HUDEP-2 (cell line): Measurements from ENCODE around the gene VASH1.
A peak's percentile ranks its signal among the peaks of the same experiment; 100 is the strongest.
"Not testable (repeated sequence)": the region's sequence is repeated elsewhere in the genome, so short reads cannot be mapped to it uniquely, and the experiment has no call there.

Source experiments
- DNase-seq, 76 experiments: peaks; one replicate each; lab custom pipeline; 2025; ENCODE audit not compliant: unreplicated experiment in 76 of 76; lab: John Stamatoyannopoulos, UW

The VASH1 gene

DNA sequence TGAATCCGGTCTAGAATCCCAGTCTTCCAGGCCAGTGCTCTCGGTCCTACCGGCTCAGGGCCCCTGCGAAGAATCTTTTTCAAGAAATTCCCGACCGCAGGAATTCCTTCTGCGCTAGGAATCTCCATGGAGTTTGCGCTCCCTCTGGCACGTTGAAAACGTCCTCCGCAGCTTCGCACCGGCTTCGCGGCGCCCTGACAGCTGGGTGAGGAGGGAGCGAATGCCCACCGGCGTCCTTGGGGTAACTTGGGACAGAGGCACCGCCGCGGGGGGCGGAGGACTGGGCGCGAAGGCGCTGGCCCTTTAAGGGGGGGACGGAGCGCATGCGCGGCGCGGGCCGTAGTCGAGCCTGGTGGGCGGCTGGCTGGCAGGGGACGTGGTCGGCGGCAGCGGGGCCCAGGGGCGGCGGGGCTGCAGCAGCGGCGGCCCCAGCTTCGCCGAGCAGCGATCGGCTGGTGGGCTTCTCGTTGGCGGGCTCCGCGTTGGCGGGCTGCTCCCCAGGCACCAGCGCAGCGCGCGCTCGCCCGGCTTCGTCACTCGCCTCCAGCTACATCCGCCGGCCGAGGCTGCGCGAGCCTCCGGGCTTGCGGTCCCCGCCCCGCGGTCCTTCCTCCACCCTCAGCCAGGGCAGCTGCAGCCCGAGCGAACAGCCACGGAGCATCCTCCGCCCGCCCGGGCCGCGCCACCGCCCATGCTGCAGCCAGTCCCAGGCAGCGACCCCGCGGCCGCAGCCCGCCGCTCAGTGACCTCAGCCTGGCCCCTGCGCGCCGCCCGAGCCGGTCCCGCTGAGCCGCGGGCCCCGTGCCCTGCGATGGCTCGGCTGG is at the start of gene VASH1:
Gene VASH1 (plus strand): TSS at position 333 of the 824 bp plus-strand sequence. CDS start 1,354 bp downstream, outside the sequence.
- peak in 9 of 76 experiments; percentile 7 to 44 (median 14) for DNase-seq

GRCh38 chr14:76713121-76713520 is 48.1 kb upstream of the VASH1 start:
- DNase-seq = no peak

DNA sequence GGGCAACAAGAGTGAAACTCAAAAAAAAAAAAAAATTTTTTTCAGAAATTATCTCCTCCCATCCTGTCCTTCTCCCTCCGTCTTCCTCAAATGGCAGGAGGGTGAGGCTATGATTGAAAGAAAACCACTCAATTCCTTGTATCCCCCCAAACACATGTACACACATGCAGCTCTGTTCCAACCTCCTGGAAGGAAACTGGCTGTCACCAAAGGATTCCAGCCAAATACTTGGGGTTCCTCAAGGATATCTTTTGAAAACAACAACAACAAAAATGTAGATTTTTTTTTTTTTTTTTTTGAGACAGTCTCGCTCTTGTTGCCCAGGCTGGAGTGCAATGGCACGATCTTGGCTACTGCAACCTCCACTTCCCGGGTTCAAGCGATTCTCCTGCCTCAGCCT is 46.8 kb upstream of the VASH1 start:
- DNase-seq = no peak

- peak in 39 of 76 experiments; percentile 2 to 68 (median 29) for DNase-seq
Observed at GRCh38 chr14:76715101-76715500, 46.2 kb upstream of the VASH1 start.

- DNase-seq = peak in 2 of 76 experiments; percentile 31 to 41
Observed at GRCh38 chr14:76715511-76716081, 45.7 kb upstream of the VASH1 start.

DNA sequence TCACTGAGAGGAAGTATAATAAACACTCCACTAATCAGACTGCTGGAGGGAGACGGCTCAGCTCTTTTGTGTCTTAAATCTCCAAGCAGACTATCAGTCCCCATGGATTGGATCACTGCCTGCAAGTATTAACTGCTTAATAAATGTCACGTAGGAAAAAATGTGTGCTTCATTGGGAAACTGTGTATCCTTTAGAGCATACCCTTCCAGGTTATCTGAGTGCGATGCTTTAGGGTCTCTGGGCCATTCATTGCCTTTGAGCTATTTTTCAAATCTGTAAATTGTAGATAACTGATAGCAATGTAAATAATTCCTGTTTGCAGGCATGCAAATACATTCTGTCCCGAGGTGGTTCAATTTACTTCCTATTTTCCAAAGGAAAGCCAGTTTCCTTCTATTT is 45.0 kb upstream of the VASH1 start:
- DNase-seq = no peak

DNA sequence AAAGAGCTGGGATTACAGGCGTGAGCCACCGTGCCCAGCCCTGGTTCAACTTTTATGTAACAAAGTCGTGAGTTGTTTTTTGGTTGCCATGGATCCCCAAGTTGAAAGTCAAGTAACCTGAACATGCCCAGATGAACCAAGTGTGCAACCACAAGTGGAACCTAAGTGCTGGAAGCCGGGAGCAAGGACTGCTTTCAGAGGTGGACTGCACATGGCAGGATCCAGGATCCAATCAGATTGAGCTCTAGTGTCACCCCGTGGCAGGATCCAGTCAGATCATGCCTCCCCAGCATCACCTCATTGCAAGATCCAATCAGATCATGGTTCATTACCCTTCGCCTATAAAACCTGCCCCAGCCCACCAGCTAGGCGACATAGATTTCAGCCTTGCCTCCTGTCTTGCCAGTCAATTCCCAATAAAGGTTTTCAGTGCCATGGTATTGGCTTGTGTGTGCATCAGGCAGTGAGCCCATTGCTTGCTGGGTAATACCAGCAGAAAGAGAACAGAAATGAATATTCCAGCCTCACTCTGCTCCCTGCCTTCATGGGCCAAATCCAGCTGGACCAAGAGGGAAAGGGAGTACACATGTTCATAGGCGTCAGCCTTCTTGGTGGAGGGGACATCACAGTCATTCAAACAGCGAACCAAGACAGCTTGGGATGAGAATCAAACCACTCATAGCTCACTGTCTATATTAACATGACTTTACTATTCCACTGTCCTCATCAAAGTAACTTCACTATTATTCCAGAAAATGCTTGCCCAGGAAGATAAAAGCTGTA is 43.6 kb upstream of the VASH1 start:
- DNase-seq = no peak

DNA sequence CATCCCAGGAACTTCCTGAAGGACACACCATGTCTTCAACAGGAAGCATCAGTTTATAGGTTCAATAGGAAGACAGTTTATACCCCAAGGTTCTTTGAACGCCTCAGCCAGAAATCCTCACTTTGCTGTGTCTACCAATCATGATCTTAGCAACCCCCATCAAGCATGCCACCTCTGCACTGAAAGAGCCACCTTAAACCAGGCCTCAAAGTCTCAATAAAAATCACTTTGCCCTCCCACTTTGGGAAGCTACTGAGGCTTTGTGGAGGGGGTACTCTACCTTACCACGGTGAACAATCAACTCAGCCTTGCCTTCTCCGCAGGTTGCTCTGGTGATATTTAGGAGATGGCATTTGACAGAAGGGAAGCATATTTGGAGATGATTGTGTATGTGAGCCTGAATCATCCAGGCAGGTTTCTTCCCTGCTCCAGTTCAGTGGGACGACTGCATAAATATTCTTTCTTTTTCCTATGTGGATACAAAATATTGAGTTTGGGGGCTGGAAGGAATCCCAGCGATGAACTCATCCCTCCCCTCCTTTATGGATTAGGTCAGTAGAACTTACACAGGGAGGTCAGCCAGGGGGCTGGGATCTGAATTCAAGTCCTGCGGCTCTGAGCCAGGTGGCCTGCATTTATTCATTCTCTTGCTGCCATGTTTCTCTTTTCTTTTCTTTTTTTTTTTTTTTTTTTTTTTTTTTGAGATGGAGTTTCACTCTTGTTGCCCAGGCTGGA is 42.8 kb upstream of the VASH1 start:
- DNase-seq = no peak

GRCh38 chr14:76719666-76720065 is 41.6 kb upstream of the VASH1 start:
- DNase-seq = no peak

GRCh38 chr14:76720382-76720813 is 40.9 kb upstream of the VASH1 start:
- no peak for DNase-seq

GRCh38 chr14:76721506-76721905 is 39.8 kb upstream of the VASH1 start:
- DNase-seq = not testable (repeated sequence)

DNA sequence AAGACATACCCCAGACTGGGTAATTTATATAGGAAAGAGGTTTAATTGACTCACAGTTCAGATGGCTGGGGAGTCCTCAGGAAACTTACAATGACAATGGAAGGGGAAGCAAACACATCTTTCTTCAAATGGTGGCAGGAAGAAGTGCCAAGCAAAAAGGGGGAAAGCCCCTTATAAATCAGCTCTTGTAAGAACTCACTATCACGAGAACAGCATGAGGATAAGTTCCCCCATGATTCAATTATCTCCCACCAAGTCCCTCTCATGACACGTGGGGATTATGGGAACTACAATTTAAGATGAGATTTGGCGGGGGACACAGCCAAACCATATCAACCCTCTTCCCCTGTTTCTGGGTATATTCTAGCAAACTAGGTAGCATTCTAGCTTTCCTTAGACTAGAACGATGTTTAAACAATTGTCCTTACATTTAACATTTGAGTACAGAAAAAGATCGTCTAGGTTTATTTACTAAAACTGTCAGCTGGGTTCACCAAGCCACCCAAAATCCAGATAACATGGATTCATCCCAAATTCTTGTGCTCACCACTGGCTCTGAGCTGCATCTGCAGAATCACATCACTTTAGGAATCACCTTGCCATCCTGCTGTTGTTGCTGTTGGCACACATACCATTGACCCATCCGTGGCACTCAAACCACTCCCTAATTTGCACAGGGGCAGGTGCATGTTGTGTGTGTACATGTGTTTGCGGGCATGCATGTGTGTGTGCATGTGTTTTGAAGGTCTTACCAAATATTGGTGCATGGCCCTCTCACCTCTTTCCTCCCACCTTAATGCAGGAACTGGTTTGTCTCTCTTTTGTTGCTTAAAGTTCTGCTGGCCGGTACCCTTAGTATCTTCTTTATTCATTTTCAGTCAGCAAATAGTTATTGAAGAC is 36.4 kb upstream of the VASH1 start:
- DNase-seq = no peak

DNA sequence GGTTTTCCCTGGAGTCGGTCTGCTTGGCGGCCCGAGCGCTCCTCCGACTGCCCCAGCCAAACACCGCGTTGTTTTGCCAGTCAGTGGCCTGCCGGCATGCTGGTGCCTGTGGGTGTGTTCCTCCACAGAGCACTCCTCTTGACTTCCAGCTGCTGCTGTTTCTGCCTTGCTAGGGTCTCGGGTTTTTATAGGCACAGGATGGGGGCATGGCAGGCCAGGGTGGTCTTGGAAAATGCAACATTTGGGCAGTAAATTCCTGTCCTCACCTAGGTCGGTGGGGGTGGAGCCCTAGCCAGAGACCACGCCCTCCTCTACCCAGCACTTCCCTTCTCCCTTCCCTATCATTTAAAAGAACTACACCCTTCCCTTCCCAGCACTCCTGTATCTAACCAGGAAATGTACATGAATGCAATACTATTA is 34.7 kb upstream of the VASH1 start:
- no peak for DNase-seq

GRCh38 chr14:76727384-76727783 is 33.9 kb upstream of the VASH1 start:
- DNase-seq = no peak

GRCh38 chr14:76727901-76728300 is 33.4 kb upstream of the VASH1 start:
- no peak for DNase-seq

DNA sequence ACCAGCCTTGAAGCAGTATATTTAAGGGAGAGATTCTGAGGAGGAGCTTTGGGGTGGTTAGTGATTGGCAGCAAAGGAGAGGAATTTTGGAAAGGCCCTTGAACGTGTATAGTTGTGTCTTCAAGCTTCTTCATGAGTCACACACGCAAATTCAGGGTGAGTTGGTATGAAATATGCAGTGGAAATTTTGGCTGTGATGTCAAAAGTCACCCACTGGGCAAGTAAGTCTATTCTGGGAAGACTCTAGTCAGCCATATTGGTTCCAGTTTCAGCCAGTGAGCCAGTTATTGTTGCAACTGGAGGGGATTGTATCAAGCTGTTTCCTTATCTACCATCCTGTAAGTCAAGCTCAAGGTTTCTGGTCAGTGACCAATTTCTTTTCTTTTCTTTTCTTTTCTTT is 32.0 kb upstream of the VASH1 start:
- no peak for DNase-seq

DNA sequence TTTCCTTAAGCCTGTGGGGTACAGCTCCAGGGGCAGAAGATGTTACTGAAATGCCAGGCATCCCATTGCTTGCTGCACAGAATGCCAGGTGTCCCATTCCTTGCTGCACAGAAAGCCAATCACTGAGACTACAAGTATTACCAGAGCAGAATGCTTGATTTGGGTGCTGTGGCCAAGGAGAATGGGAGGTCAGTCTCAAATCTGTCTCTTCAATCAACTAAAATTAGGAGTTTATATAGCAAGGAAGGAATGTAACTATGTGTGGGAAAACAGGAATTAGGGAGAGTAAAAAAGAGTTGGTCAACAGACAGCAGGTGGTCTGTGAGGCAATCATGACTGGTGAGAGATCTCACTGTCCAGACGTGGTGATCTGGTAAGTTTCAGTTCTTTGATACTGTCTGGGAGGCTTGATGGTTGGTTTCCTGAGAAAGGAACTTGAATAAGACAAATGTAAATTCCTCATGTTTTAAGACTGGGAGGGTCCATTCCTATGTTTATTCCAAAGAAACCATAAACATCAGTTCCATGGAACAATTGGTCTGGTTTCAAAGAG is 31.2 kb upstream of the VASH1 start:
- DNase-seq = no peak

DNA sequence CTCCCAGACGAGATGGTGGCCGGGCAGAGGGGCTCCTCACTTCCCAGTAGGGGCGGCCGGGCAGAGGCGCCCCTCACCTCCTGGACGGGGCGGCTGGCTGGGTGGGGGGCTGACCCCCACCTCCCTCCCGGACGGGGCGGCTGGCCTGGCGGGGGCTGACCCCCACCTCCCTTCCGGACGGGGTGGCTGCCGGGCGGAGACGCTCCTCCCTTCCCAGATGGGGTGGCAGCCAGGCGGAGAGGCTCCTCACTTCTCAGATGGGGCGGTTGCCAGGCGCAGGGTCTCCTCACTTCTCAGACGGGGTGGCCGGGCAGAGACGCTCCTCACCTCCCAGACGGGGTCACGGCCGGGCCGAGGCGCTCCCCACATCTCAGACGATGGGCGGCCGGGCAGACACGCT is 26.8 kb upstream of the VASH1 start:
- DNase-seq = not testable (repeated sequence)

DNA sequence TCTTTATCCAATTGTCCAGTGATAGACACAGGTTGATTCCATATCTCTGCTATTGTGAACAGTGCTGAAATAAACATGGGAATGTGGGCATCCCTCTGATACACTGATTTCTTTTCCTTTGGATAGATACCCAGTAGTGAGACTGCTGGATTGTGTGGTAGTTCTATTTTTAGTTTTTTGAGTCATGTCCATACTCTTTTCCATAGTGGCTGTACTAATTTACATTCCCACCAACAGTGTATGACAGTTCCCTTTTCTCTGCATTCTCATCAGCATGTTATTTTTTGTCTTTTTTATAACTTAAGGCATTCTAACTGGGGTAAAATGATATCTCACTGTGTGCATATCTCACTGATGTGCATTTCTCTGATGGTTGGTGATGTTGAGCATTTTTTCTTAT is 24.8 kb upstream of the VASH1 start:
- no peak for DNase-seq
